Mesothelial cell of epicardium (in vitro differentiated cells): ENCODE data around the gene STAM. TPM values are rescaled to one million over a fixed set of nuclear protein-coding genes. Genes with fewer than 3 reads are reported as not detected.
A peak's percentile ranks its signal among the peaks of the same experiment; 100 is the strongest.

Experiments used
- DNase-seq, 2 experiments: peaks; one replicate each; pipeline ENCODE4 v3.0.0; 2021; ENCODE audit warnings: low spot score in 2 of 2; ENCODE audit not compliant: unreplicated experiment in 2 of 2
- H3K27ac Mint-ChIP-seq: 2 replicates; pipeline ENCODE4 v1.8.0; 2021; ENCODE audit warnings: mixed read lengths
- H3K27me3 Mint-ChIP-seq: 2 replicates; pipeline ENCODE4 v1.8.0; 2021; ENCODE audit warnings: low read depth, mixed read lengths
- H3K36me3 Mint-ChIP-seq: 2 replicates; pipeline ENCODE4 v1.8.0; 2021; ENCODE audit warnings: mixed read lengths
- H3K4me1 Mint-ChIP-seq: 2 replicates; pipeline ENCODE4 v1.8.0; 2021; ENCODE audit warnings: mixed read lengths
- H3K4me3 Mint-ChIP-seq: 2 replicates; pipeline ENCODE4 v1.8.0; 2021; ENCODE audit warnings: mild to moderate bottlenecking, moderate library complexity, mixed read lengths
- H3K9me3 Mint-ChIP-seq: 2 replicates; pipeline ENCODE4 v1.8.0; 2021; ENCODE audit warnings: mixed read lengths
- CTCF ChIP-seq: fragments of 200-600 bp; sonication (generic); IDR thresholded peaks from one replicate; pipeline ENCODE4 v1.5.0; 2021; ENCODE audit warnings: antibody characterized with exemption; ENCODE audit not compliant: unreplicated experiment
- total RNA-seq: library from RNA; stranded (reverse); gene quantifications from 3 replicates; pipeline ENCODE4 v1.2.1, GENCODE V29; 2021

Gene STAM
- total RNA-seq, 1 donor from 2014 or later: 31.3 TPM

GRCh38 chr10:17665747-17666146 lies 21.8 kb downstream of the STAM start:
- no peak for DNase-seq
- H3K27me3 Mint-ChIP-seq: no peaks in the 10 kb centered on the region
- no peak for TF ChIP-seq CTCF
- peaks cover 10% of the 10 kb centered on the region for H3K4me1 Mint-ChIP-seq
- H3K27ac Mint-ChIP-seq: peak overlapping the region; percentile 82
- no peaks in the 10 kb centered on the region for H3K9me3 Mint-ChIP-seq
- H3K4me3 Mint-ChIP-seq: no peak overlapping the region
- peaks cover 14% of the 10 kb centered on the region for H3K36me3 Mint-ChIP-seq

DNA sequence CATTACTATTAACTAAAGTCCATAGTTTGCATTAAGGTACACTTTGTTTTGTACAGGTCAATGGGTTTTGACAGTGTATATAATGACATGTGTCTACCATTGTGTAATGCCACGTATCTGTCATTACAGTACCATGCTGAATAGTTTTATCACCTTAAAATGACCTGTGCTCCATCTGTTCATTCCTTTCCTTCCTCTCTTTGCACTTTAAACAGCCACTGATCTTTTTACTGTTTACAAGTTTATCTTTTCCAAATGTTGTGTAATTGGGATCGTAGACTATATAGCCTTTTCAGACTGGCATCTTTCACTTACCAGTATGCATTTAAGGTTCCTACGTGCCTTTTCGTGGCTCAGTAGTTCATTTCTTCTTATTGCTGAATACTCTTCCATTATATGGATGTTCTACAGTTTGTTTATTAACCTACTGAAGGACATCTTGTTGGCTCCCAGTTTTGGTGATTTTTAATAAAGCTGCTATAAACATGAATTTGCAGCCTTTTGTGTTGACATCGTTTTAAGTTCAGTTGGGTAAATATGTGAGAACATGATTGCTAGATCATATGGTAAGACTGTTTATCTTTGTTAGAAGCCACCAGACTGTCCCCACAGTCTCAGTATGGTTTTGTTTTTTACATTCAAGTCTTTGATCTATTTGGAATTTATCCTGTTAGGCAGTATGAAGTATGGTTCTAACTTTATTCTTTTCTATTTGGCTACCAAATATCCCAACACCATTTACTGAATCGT lies 24.7 kb downstream of the STAM start:
- Mint-ChIP-seq H3K9me3 (no peaks in the 10 kb centered on the region), H3K27ac (no peak overlapping the region), H3K36me3 (peaks cover 1% of the 10 kb centered on the region), H3K27me3 (no peaks in the 10 kb centered on the region), H3K4me3 (no peak overlapping the region), H3K4me1 (peaks cover 32% of the 10 kb centered on the region)
- DNase-seq: no peak
- no peak for TF ChIP-seq CTCF

- peaks cover 1% of the 10 kb centered on the region for H3K36me3 Mint-ChIP-seq
- TF ChIP-seq CTCF: no peak
- peaks cover 37% of the 10 kb centered on the region for H3K4me1 Mint-ChIP-seq
- no peak overlapping the region for H3K4me3 Mint-ChIP-seq
- H3K9me3 Mint-ChIP-seq: no peaks in the 10 kb centered on the region
- no peak overlapping the region for H3K27ac Mint-ChIP-seq
- DNase-seq: no peak
- no peaks in the 10 kb centered on the region for H3K27me3 Mint-ChIP-seq
Observed at GRCh38 chr10:17669185-17669872, 25.4 kb downstream of the STAM start.

GRCh38 chr10:17671307-17671706 lies 27.4 kb downstream of the STAM start:
- H3K27ac Mint-ChIP-seq: no peak overlapping the region
- H3K9me3 Mint-ChIP-seq: no peaks in the 10 kb centered on the region
- H3K27me3 Mint-ChIP-seq: no peaks in the 10 kb centered on the region
- TF ChIP-seq CTCF: no peak
- peaks cover 35% of the 10 kb centered on the region for H3K4me1 Mint-ChIP-seq
- no peak overlapping the region for H3K4me3 Mint-ChIP-seq
- H3K36me3 Mint-ChIP-seq: no peaks in the 10 kb centered on the region
- DNase-seq: no peak

DNA sequence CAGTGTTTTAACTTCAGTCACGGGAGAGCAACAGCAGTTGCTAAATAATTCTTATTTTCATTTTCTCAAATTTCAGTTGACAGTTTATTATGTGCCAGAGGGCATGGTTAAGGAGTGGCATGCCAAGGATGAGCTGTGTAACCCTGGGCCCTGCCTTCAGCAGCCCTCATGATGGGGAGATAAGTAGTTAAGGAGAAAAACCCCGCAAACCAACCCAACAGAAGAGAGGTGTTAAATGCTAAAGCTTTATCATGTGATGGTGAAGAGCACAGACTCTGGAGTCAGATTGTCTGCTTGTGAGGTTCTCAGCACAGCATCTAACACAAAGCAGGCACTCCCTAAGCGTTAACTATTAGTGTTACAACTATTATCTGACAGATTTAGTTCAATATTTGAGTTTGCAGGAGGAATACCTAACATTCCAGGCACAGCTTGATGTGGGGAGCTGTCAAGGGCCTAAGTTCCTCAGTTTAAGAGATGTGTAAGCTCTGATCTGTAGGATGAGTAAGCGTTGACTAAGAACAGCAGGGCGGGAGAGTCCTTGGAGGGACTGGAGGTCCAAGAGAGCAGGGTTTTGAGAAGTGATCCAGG lies 29.6 kb downstream of the STAM start:
- no peak for TF ChIP-seq CTCF
- no peak overlapping the region for H3K4me3 Mint-ChIP-seq
- no peaks in the 10 kb centered on the region for H3K9me3 Mint-ChIP-seq
- H3K4me1 Mint-ChIP-seq: peaks cover 38% of the 10 kb centered on the region
- H3K36me3 Mint-ChIP-seq: peaks cover under 1% of the 10 kb centered on the region
- H3K27ac Mint-ChIP-seq: peak overlapping the region; percentile 35
- no peaks in the 10 kb centered on the region for H3K27me3 Mint-ChIP-seq
- DNase-seq: no peak
